Endothelial cell of umbilical vein (primary cell): ENCODE data around the gene MCTP2.

ENCODE experiments used
- CTCF ChIP-seq, 2 donors: IDR thresholded peaks; 1 replicate in 1 of 2; 2 replicates in 1 of 2; pipeline ENCODE4 v1.5.1; 2011; ENCODE audit warnings: low read length in 2 of 2, mild to moderate bottlenecking in 2 of 2, moderate library complexity in 2 of 2, control low read depth in 1 of 2, inconsistent platforms in 1 of 2, low read depth in 1 of 2; ENCODE audit not compliant: insufficient read depth in 1 of 2; ENCODE audit errors: extremely low read depth in 1 of 2
- GATA2 ChIP-seq: IDR thresholded peaks from 2 replicates; pipeline ENCODE4 v1.7.0; 2011; ENCODE audit warnings: low read depth, mild to moderate bottlenecking, moderate library complexity, mixed read lengths, low read length; ENCODE audit not compliant: insufficient read length, insufficient read depth
- MAX ChIP-seq: IDR thresholded peaks from 2 replicates; pipeline ENCODE4 v1.6.1; 2011; ENCODE audit not compliant: insufficient read depth, insufficient read length
- POLR2AphosphoS5 ChIP-seq: IDR thresholded peaks from 2 replicates; pipeline ENCODE4 v1.6.1; 2012; ENCODE audit warnings: low read depth, mild to moderate bottlenecking, control low read depth, low read length, moderate library complexity; ENCODE audit not compliant: insufficient read depth

GRCh38 chr15:94354655-94355054 lies 123.3 kb downstream of the MCTP2 start:
- TF ChIP-seq MAX (no peak), CTCF (IDR thresholded peaks at IDR 0.05; ENCODE audit: extremely low read depth in 1 of 2, insufficient read depth in 1 of 2, low read depth in 1 of 2, low read length in 2 of 2) (no peak), POLR2AphosphoS5 (no peak), GATA2 (no peak)
